GM18867 (cell line): ENCODE data around the gene PPP6C.
A peak's percentile ranks its signal among the peaks of the same experiment; 100 is the strongest.
"Not testable (repeated sequence)": the region's sequence is repeated elsewhere in the genome, so short reads cannot be mapped to it uniquely, and the experiment has no call there.

Experiments used
- ATAC-seq: cut with Tn5 transposase; IDR thresholded peaks from one replicate; pipeline ENCODE4 v1.9.1; 2021; ENCODE audit warnings: mild to moderate bottlenecking, moderate library complexity; ENCODE audit not compliant: unreplicated experiment

The PPP6C gene

GRCh38 chr9:125183054-125183453, 6.5 kb downstream of the PPP6C start:
- no peak for ATAC-seq

GRCh38 chr9:125181756-125182155, 7.8 kb downstream of the PPP6C start:
- ATAC-seq = not testable (repeated sequence)

- no peak for ATAC-seq
Observed at GRCh38 chr9:125180876-125181275, 8.7 kb downstream of the PPP6C start.

GRCh38 chr9:125179776-125180175, 9.8 kb downstream of the PPP6C start:
- not testable (repeated sequence) for ATAC-seq

- ATAC-seq = no peak
Observed at GRCh38 chr9:125177888-125178287, 11.7 kb downstream of the PPP6C start.

- ATAC-seq = no peak
Observed at GRCh38 chr9:125176636-125177035, 13.0 kb downstream of the PPP6C start.

GRCh38 chr9:125172031-125172755, 17.4 kb downstream of the PPP6C start:
- no peak for ATAC-seq

GRCh38 chr9:125169895-125170294, 19.7 kb downstream of the PPP6C start:
- ATAC-seq = no peak

GRCh38 chr9:125166762-125167161, 22.8 kb downstream of the PPP6C start:
- ATAC-seq = no peak

- ATAC-seq = not testable (repeated sequence)
Observed at GRCh38 chr9:125162891-125163290, 26.7 kb downstream of the PPP6C start.

- ATAC-seq = no peak
Observed at GRCh38 chr9:125161284-125161918, 28.2 kb downstream of the PPP6C start.

- no peak for ATAC-seq
Observed at GRCh38 chr9:125160750-125161149, 28.9 kb downstream of the PPP6C start.

- ATAC-seq = no peak
Observed at GRCh38 chr9:125156551-125156950, 33.1 kb downstream of the PPP6C start.

GRCh38 chr9:125153712-125154367, 35.8 kb downstream of the PPP6C start:
- ATAC-seq = no peak

GRCh38 chr9:125151730-125152129, 37.9 kb downstream of the PPP6C start:
- no peak for ATAC-seq

GRCh38 chr9:125150349-125151245, 39.0 kb downstream of the PPP6C start:
- no peak for ATAC-seq

GRCh38 chr9:125147401-125147951, 42.1 kb downstream of the PPP6C start:
- ATAC-seq = no peak

- no peak for ATAC-seq
Observed at GRCh38 chr9:125146247-125146646, 43.4 kb downstream of the PPP6C start.

- ATAC-seq = no peak
Observed at GRCh38 chr9:125145425-125145824, 44.2 kb downstream of the PPP6C start.

GRCh38 chr9:125143377-125144090, 46.1 kb downstream of the PPP6C start, which contains the start of gene SCAI:
TSS of gene SCAI (minus strand) at chr9:125143528. CDS start at chr9:125143437, 91 bp downstream.
- ATAC-seq = peak; percentile 98
